GM19099 (cell line): ENCODE results near the gene GNAL.

Experiments used
- POLR2A ChIP-seq: IDR thresholded peaks from 3 replicates; pipeline ENCODE4 v1.6.1; 2011; ENCODE audit warnings: low read depth; ENCODE audit not compliant: insufficient read length; ENCODE audit errors: extremely low read depth

Gene GNAL

DNA sequence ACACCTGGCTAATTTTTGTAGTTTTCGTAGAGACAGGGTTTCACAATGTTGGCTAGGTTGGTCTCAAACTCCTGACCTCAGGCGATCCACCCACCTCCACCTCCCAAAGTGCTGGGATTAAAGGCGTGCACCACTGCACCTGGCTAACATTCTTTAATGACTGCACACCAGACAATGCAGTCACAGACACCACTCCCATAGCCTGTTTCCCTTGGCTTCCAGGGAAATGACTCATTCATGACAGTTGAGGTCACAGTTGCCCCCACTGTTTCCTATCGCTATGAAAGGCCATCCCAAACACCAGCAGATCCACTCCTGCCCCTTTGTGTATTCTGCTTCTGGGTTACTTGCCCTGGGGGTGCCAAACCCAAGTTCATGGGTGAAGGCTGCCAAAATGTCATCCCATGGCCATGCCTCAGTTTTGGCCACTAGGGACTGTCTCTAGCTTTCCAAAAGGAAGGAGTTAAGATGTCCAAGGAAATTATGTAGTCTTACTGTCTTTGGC is 170.9 kb downstream of the GNAL start:
- TF ChIP-seq POLR2A: no peak

DNA sequence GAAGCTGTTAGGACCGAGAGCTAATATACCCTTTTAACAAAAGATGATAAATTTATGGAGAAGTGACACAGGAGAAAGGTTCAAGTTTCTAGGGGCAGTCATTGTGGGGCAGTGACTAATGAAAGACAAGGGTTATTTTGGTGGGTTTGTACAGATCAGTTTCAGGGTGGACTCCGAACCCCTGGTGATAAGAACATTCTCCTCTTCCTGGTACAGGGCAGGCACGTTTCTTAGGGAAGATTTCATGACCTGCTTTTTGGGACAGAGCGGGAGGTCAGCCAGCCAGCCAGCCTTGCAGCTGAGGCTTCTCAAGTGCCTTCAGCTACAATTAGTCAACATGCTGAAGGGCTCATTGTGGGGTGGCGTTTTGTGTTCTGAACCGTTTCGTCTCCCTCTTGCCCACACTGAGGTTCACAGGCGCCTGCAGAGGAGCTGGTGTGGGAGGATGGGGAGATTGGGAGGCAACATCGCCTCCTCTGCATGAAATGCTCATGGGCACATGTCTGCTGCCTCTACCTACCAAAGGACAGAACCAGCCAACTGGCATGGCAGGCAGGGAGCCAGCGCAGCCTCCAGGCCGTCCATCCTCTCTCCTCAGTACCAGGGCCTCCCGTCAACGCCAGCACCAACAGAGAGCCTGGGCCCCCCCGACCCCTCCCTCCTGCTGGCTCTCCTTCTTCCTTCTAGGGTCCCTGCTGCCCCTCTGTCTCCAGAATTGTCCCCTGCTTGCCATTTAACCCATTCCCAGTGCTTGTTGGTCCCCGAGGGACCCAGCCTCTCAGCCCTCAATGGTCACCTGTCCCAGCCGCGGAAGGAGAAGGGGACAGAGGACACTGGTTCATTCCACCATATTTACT is 171.8 kb downstream of the GNAL start:
- no peak for TF ChIP-seq POLR2A

DNA sequence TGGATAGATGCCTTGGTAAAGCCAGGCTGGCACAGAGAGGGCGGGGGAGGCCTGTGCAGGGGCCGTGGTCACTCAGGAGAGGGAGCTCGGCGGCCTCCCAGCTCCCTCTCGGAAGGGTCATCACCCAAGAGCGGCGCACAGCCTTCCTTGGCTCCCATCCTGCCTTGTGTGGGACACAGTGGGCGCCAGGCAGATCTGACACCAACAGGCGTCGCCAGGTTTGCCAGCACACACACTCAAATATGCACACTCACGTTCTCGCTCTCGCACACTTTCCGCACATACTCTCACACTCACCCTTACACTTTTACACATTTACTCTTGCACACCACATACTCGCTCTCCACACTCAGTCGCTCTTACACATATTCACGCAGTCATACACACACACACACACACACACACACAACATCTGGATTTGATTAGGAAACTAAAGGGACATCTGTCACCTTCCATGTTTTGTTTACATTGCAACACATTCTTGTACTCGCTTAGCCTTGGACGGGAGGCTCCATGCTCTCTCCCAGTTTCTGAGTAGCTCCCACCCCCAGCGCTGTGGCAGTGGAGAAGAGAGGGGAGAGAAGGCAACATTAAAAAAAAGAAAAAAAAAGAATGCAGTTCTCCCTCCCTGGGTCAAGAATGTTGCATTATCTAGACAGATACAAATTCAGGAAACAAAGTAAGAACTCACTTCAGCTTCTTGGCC is 172.7 kb downstream of the GNAL start:
- no peak for TF ChIP-seq POLR2A

DNA sequence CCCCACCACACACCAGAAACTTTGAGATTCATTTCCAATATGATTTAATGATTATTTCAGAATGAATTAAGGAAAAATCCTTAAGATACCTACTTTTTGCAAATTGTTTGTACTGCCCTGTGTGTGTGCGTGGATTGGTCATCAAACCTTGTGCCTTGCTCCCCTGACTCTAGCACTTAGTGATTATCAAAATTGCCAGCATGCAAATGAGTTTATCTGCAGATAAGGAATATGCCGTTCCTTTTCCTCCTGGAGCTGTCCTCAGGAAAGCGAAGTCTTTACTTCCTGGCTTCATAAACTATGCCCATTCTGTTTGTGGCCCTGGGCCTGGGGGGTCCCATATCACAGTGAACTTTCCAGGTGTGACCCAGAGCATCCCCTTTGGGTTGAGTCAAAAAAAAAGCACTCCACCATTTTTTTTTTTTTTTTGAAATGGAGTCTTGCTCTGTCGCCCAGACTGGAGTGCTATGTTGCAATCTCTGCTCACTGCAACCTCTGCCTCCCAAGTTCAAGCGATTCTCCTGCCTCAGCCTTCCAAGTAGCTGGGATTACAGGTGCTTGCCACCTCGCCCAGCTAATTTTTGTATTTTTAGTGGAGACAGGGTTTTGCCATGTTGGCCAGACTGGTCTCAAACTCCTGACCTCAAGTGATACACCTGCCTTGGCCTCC is 173.5 kb downstream of the GNAL start:
- no peak for TF ChIP-seq POLR2A

DNA sequence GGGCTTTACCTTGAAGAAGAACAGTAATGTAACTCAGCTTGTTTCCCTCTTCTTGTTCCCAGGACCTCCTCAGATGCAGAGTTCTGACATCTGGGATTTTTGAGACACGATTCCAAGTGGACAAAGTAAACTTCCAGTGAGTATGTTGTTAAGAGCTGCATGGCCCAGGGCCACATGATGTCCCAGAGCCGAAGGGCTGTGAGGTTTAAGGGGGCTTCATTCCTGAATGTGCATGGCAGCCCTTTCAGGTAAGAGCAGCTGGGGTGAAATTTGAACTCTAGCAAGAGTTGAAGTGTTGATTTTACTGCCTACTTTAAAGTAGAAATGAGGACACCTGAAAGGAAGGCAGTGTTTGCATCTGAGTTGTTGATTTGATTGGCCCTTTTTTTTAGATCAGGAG is 175.4 kb downstream of the GNAL start:
- TF ChIP-seq POLR2A: no peak

DNA sequence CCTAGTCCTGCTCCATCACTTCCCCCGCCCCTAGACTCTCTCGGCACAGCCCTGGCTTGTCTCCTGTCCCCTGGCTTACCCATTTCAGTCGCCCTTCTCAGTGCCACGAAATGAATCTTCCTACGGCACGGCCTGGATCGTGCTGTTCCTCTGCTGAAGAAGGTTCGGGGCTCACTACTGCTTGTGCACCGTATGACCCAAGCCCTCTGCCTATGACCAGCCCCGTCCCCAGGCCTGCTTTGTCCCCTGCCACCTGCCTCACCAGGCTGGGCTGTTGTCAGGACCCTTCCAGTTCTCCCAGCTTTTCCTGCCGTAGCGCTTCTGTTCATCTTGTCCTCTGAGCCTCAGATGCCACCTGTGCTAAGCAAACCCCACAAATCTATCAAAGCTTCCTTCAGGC is 176.0 kb downstream of the GNAL start:
- TF ChIP-seq POLR2A: no peak

DNA sequence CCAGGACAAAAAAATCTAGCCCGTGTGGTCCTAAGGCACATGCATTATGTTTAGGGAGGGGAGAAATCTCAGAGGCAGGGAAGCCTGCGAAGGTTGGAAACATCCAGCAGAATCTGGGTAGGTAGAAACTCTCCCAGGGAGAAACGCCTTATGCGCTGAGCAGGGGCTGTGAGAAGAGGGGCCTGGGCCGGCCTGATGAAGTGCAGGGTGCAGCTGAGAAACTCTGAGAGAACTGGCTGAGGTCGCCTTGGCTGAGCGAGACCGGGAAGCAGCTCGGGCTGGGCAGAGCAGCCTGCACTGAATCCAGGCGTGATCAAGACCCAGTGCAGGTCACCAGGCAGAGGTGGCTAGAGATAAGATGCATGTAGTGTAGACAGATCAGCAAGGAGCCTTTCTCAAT is 177.3 kb downstream of the GNAL start:
- TF ChIP-seq POLR2A: no peak

DNA sequence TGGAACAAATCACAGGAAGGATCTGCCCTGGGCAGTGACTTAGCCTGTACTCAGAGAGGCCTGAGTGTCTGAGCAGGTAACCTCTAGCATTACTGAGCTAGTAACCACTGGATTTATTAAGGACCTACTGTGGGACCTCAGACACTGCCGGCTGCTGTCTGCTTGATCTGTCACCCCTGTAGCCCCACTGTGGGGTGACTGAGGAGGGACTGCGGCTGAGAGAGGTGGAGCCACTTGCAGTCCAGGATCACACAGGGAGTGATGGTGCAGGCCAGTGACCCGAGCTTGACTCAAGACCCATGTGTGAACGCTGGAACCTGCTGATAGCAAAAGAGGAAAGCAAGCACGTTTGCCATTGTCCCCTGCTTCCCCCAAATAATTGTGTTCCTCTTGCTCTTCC is 177.7 kb downstream of the GNAL start:
- TF ChIP-seq POLR2A: no peak

DNA sequence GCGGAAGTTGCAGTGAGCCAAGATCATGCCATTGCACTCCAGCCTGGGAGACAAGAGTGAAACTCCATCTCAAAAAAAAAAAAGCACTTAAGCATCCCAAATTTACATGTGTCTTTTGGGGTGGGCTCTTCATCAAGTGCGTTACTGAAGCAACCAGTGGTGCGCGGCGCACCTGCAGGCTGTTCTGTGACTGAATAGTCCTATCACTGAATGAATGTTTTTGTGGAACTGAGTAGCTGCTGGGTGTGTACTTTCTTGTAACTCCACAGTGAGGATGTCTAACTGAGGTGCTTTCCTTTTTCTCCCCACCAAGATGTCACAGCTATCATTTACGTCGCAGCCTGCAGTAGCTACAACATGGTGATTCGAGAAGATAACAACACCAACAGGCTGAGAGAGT is 179.2 kb downstream of the GNAL start:
- TF ChIP-seq POLR2A: no peak

DNA sequence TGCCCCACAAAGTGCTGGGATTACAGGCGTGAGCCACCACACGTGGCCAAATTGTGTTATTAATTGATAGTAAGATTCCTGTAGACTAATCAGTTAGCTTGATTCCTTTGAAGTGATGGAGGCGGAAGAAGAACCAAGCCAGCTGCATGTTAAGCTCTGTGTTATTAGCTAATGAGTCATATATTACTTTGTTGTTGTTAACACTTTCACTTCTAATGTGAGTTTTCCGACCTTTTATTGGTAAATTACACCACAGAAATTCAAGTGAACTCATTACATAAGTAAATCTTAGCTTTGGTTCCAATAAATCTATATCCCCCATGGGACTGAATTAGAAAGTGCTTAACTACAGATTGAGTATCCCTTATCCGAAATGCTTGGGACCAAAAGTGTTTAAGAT is 182.4 kb downstream of the GNAL start:
- TF ChIP-seq POLR2A: no peak

DNA sequence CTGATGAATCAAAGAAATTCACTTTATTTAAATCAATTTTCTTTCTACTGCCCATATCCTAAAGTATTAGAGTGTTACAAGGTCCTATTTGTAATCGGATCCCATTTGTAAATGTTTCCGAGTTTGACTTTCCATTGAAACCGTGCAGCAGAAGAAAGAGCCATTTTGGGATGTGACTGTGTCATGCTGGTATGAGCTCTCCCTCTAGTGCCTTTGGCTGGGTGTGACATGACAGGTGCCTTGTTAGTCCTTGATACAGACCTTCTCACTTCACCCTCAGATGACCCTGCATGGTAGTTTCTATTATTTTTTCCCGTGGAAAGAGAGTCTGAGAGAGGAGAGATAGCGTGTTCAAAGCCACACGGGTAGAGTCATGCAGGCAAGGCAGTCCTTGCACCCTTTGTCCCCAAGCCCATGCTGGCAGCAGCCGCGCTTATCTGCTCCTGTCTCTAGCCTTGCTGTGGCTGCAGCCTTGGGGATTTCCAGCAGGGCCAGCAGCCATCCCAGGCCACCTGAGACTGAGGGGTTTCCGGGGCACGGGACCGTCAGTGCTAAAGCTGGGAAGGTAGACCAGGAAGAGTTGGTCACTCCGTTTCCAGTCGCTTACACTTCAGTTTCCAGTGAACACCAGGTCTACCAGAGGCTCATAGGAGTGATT is 183.5 kb downstream of the GNAL start:
- no peak for TF ChIP-seq POLR2A

DNA sequence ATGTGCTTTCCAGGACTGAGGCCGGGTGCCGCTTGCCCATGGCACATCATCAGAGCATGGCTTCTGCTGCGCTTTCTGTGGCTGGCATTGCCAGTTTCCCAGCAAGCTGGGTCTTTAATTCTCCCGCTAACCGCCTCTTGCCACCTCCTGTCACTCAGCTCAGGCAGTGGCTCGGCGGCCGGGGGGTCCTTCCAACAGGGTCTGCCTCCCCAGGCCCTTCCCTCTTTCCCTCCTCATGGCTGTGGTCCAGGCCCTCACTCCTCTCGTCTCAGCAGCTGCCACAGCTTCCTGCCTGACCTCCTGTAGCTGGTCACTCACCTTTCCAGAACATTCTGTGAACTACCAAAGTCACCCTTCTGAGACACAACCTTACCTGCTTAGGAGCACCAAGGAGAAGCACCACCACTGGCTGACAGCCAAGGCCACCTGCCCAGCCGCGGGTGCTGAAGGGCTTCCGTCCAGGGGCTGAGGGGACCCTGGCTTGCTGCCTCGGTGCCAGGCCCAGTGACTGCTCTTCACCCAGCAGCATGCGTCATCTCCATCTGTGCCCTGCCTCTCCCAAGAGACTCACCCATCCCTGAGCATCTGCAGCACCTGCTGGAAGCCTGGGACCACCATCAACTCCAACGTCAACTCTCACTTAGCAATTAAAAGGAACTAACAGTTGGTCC is 184.7 kb downstream of the GNAL start:
- no peak for TF ChIP-seq POLR2A

DNA sequence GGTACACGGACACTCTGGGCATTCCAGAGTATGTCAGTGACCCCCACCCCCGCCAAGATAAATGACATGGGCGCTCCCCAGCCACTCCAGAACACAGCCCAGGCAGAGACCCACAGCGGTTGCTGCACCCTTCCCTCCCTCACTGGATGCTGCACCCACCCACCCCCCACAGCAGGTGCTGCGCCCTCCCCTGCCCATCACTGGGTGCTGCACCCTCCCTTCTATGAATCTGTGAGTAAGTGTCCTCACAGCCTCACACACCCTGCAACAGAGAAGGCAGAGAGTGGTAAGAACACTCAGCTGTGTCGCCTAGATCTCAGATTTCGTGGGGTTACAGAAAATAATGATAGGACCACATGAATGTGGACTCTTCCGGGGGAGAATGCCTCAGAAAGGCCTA is 185.6 kb downstream of the GNAL start:
- TF ChIP-seq POLR2A: no peak

DNA sequence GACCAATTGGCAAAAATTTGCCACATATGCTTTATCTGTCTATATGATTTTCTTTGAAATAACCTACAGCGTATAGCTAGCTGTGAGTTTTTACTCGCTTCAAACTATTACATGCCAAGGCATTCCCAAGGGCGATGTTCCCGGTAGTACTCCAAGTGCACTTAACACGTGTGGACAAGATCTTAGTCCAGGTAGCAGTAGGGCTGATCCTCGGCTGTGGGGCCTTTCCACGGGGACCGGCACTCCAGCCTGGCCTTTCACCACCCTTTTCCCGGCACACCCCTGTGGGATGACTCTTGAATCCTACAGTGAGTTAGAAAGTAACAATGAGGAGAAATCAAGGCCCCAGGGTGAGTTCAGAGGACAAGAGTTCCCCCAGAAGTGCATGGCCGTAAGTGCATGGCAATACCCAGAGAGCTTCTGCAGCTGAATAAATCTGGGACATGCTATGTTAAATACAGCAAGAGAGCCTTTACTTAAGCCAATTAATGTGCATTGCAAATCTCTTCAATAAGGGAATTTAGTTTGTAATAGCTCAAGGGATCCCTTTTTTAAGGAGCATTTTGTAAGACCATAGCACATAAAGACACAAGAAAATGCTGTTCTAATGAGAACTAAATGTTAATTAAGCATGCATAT is 188.6 kb downstream of the GNAL start:
- no peak for TF ChIP-seq POLR2A
